ENCODE measurements around the gene HES5.

DNA sequence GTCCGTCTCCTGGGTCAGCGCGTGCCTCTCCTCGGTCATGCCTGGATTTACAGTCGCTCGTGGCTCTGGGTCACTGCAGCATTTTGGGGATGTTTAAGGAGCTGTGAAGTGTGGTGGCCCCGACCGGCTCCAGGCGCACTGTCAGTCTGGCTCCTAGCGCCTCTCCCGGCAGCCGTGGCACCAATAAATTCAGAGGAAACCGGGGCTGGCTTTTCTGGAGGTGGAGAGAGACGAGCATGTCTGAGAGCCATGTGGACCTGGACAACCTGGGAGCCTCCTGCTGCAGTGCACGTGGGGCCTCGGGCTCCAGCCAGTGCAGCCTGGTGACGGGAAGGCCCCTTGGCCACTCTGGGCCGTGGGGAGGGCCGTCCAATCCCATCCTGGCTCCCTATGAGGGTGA lies 36.8 kb downstream of the HES5 start:
- TF ChIP-seq POLR2A (IDR thresholded peaks at IDR 0.05), result no peak
- TF ChIP-seq, protein P1, sequence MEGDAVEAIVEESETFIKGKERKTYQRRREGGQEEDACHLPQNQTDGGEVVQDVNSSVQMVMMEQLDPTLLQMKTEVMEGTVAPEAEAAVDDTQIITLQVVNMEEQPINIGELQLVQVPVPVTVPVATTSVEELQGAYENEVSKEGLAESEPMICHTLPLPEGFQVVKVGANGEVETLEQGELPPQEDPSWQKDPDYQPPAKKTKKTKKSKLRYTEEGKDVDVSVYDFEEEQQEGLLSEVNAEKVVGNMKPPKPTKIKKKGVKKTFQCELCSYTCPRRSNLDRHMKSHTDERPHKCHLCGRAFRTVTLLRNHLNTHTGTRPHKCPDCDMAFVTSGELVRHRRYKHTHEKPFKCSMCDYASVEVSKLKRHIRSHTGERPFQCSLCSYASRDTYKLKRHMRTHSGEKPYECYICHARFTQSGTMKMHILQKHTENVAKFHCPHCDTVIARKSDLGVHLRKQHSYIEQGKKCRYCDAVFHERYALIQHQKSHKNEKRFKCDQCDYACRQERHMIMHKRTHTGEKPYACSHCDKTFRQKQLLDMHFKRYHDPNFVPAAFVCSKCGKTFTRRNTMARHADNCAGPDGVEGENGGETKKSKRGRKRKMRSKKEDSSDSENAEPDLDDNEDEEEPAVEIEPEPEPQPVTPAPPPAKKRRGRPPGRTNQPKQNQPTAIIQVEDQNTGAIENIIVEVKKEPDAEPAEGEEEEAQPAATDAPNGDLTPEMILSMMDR (IDR thresholded peaks at IDR 0.05), result no peak

Data from gastroesophageal sphincter (tissue), 3 donors.